ENCODE results near the gene CDYL.
"Not testable (repeated sequence)": the region's sequence is repeated elsewhere in the genome, so short reads cannot be mapped to it uniquely, and the experiment has no call there.

The CDYL gene

GRCh38 chr6:4805553-4806336, 29.5 kb downstream of the CDYL start:
- peak; percentile 46 for DNase-seq

GRCh38 chr6:4806337-4806725, 30.1 kb downstream of the CDYL start:
- no peak for DNase-seq

GRCh38 chr6:4806791-4807190, 30.6 kb downstream of the CDYL start:
- no peak for DNase-seq

GRCh38 chr6:4808396-4808795, 32.2 kb downstream of the CDYL start:
- no peak for DNase-seq

- peak; percentile 82 for DNase-seq
Measured at GRCh38 chr6:4809999-4810918, 34.1 kb downstream of the CDYL start.

- peak; percentile 34 for DNase-seq
Measured at GRCh38 chr6:4812068-4812467, 35.9 kb downstream of the CDYL start.

- DNase-seq, result no peak
Measured at GRCh38 chr6:4813055-4813454, 36.9 kb downstream of the CDYL start.

- DNase-seq, result no peak
Measured at GRCh38 chr6:4814212-4814611, 38.0 kb downstream of the CDYL start.

- no peak for DNase-seq
Measured at GRCh38 chr6:4814987-4815386, 38.8 kb downstream of the CDYL start.

- no peak for DNase-seq
Measured at GRCh38 chr6:4815584-4815983, 39.4 kb downstream of the CDYL start.

GRCh38 chr6:4816904-4817303, 40.7 kb downstream of the CDYL start:
- no peak for DNase-seq

- no peak for DNase-seq
Measured at GRCh38 chr6:4817551-4817950, 41.3 kb downstream of the CDYL start.

GRCh38 chr6:4818272-4818938, 42.2 kb downstream of the CDYL start:
- no peak for DNase-seq

GRCh38 chr6:4819706-4820283, 43.6 kb downstream of the CDYL start:
- no peak for DNase-seq

- DNase-seq, result no peak
Measured at GRCh38 chr6:4820704-4821276, 44.6 kb downstream of the CDYL start.

- no peak for DNase-seq
Measured at GRCh38 chr6:4822476-4822875, 46.3 kb downstream of the CDYL start.

GRCh38 chr6:4828187-4828698, 52.0 kb downstream of the CDYL start:
- no peak for DNase-seq

GRCh38 chr6:4829089-4829488, 52.9 kb downstream of the CDYL start:
- no peak for DNase-seq

GRCh38 chr6:4835540-4835939, 59.3 kb downstream of the CDYL start:
- not testable (repeated sequence) for DNase-seq

GRCh38 chr6:4840169-4840568, 64.0 kb downstream of the CDYL start:
- no peak for DNase-seq

- no peak for DNase-seq
Measured at GRCh38 chr6:4844108-4844507, 67.9 kb downstream of the CDYL start.

- DNase-seq, result no peak
Measured at GRCh38 chr6:4846387-4846786, 70.2 kb downstream of the CDYL start.

Data from NCI-H226 (cell line).